ENCODE data around the gene YAP1.

DNA sequence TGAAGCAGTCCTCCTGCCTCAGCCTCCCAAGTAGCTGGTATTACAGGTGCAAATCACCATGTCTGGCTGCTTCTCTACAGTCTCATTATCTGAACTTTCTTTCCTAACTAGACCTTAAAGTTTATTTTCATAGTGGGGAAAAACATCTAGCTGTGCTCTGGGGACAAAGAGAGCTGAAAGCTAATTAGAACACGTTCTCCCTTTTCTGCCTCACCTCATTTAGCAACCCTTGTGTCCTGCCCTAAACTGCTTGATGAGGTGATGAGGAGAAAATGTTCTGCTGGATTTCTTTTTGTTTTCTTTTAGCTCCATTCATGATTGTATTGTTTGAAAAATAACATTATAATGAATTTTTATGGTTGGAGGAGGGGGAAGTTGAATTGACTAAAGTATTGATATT lies 84.7 kb downstream of the YAP1 start:
- TF ChIP-seq, protein P1, sequence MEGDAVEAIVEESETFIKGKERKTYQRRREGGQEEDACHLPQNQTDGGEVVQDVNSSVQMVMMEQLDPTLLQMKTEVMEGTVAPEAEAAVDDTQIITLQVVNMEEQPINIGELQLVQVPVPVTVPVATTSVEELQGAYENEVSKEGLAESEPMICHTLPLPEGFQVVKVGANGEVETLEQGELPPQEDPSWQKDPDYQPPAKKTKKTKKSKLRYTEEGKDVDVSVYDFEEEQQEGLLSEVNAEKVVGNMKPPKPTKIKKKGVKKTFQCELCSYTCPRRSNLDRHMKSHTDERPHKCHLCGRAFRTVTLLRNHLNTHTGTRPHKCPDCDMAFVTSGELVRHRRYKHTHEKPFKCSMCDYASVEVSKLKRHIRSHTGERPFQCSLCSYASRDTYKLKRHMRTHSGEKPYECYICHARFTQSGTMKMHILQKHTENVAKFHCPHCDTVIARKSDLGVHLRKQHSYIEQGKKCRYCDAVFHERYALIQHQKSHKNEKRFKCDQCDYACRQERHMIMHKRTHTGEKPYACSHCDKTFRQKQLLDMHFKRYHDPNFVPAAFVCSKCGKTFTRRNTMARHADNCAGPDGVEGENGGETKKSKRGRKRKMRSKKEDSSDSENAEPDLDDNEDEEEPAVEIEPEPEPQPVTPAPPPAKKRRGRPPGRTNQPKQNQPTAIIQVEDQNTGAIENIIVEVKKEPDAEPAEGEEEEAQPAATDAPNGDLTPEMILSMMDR (conservative IDR thresholded peaks at IDR 0.05; ENCODE audit: low read depth, low read length): no peak
- TF ChIP-seq MAZ (IDR thresholded peaks at IDR 0.05; ENCODE audit: borderline replicate concordance, low read depth, low read length) (no peak), CEBPB (IDR thresholded peaks at IDR 0.05; ENCODE audit: low read depth, low read length) (no peak), POLR2A (IDR thresholded peaks at IDR 0.05; ENCODE audit: low read depth, low read length) (no peak), MAFK (IDR thresholded peaks at IDR 0.05; ENCODE audit: low read depth, low read length) (no peak), RCOR1 (IDR thresholded peaks at IDR 0.05; ENCODE audit: insufficient replicate concordance, low read length) (no peak), FOS (IDR thresholded peaks at IDR 0.05; ENCODE audit: low read depth, low read length) (no peak), SMC3 (IDR thresholded peaks at IDR 0.05; ENCODE audit: low read depth, low read length) (no peak), RFX5 (IDR thresholded peaks at IDR 0.05; ENCODE audit: low read depth, low read length) (no peak), BHLHE40 (IDR thresholded peaks at IDR 0.05; ENCODE audit: low read depth, low read length) (no peak), CHD1 (IDR thresholded peaks at IDR 0.05; ENCODE audit: low read depth, low read length) (no peak)
- TF ChIP-seq, protein P2, sequence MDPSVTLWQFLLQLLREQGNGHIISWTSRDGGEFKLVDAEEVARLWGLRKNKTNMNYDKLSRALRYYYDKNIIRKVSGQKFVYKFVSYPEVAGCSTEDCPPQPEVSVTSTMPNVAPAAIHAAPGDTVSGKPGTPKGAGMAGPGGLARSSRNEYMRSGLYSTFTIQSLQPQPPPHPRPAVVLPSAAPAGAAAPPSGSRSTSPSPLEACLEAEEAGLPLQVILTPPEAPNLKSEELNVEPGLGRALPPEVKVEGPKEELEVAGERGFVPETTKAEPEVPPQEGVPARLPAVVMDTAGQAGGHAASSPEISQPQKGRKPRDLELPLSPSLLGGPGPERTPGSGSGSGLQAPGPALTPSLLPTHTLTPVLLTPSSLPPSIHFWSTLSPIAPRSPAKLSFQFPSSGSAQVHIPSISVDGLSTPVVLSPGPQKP (IDR thresholded peaks at IDR 0.05; ENCODE audit: borderline replicate concordance, low read depth, low read length): no peak
- TF ChIP-seq, protein P3, sequence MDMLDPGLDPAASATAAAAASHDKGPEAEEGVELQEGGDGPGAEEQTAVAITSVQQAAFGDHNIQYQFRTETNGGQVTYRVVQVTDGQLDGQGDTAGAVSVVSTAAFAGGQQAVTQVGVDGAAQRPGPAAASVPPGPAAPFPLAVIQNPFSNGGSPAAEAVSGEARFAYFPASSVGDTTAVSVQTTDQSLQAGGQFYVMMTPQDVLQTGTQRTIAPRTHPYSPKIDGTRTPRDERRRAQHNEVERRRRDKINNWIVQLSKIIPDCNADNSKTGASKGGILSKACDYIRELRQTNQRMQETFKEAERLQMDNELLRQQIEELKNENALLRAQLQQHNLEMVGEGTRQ (IDR thresholded peaks at IDR 0.05; ENCODE audit: low read depth, low read length): no peak
